ENCODE measurements around the gene AMMECR1L.

DNA sequence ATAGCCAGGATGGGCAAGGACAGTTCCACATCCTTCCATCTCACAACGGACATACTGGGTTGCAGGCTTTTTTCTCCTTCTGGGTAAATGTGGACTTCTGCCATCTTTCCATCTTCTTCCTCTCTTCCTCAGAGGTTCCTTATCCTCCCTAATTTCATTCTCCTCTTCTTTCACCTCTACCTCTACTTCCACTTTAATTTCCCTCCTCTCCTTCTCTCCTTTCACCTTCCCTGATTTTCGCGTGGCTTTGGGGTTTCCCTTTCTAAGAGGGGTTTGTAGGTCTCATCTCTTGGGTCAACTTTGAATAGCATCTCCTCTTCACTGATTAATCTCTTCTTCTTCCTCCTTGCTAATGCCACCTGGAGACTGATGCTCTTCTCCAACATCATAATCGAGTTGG is 44.9 kb downstream of the AMMECR1L start:
- TF ChIP-seq POLR2A (IDR thresholded peaks at IDR 0.05) (no peak), CTCF (IDR thresholded peaks at IDR 0.05) (no peak)
